Right atrium auricular region (tissue), 2 donors: Measurements from ENCODE around the gene LGR6. TPM values are rescaled to one million over a fixed set of nuclear protein-coding genes. Genes with fewer than 3 reads are reported as not detected.
A peak's percentile ranks its signal among the peaks of the same experiment; 100 is the strongest.
"Not testable (repeated sequence)": the region's sequence is repeated elsewhere in the genome, so short reads cannot be mapped to it uniquely, and the experiment has no call there.

Source experiments
- DNase-seq: peaks from one replicate; pipeline ENCODE4 v3.0.0-alpha.2; 2019; ENCODE audit warnings: low spot score
- H3K27ac ChIP-seq, 2 donors: fragments of 200-600 bp; sonication (generic); 1 replicate in 1 of 2; 2 replicates in 1 of 2; pipeline ENCODE4 v1.5.1; 2016 to 2019
- H3K27me3 ChIP-seq, 2 donors: fragments of 200-600 bp; sonication (generic); one replicate each; pipeline versions ENCODE4 v1.5.1 to v1.6.0; 2017 to 2019
- H3K36me3 ChIP-seq: fragments of 200-600 bp; sonication (generic); one replicate; pipeline ENCODE4 v1.5.1; 2016
- H3K4me1 ChIP-seq, 2 donors: fragments of 200-600 bp; sonication (generic); one replicate each; pipeline versions ENCODE4 v1.5.1 to v1.6.0; 2017 to 2019
- H3K4me3 ChIP-seq, 2 donors: fragments of 200-600 bp; sonication (generic); 1 replicate in 1 of 2; 2 replicates in 1 of 2; pipeline ENCODE4 v1.5.1; 2017 to 2019; ENCODE audit warnings: mild to moderate bottlenecking in 1 of 2, moderate library complexity in 1 of 2
- H3K9me3 ChIP-seq, 2 donors: fragments of 200-600 bp; sonication (generic); one replicate each; pipeline ENCODE4 v1.5.1; 2019
- total RNA-seq, 2 donors: library from RNA; depleted of rRNA; stranded (reverse); fragments of >200 nt; gene quantifications; one replicate each; pipeline ENCODE4 v1.1.0, GENCODE V29; 2016
- TF ChIP-seq, protein P1 (sequence below), 2 donors: fragments of 200-600 bp; sonication (generic); IDR thresholded peaks; one replicate each; pipeline ENCODE4 v1.5.1; 2019; ENCODE audit warnings: antibody characterized with exemption in 2 of 2

The LGR6 gene
- total RNA-seq, 2 donors from 2014 or later: 5.5 to 17.0 TPM

GRCh38 chr1:202348509-202349205 lies 155.1 kb downstream of the LGR6 start, which contains the start of gene PPP1R12B:
Gene PPP1R12B, plus strand, starts transcription at chr1:202348699. Its CDS starts 153 bp downstream, at chr1:202348852.
- H3K27me3 ChIP-seq: no peaks in the 10 kb centered on the region
- H3K27ac ChIP-seq: peak within 1 kb of the TSS; percentile 89 to 94
- peak within 1 kb of the TSS; percentile 88 to 97 for H3K4me3 ChIP-seq
- H3K4me1 ChIP-seq: peaks cover 0 to 18% of the 10 kb centered on the region in 2 donors
- TF ChIP-seq, protein P1, sequence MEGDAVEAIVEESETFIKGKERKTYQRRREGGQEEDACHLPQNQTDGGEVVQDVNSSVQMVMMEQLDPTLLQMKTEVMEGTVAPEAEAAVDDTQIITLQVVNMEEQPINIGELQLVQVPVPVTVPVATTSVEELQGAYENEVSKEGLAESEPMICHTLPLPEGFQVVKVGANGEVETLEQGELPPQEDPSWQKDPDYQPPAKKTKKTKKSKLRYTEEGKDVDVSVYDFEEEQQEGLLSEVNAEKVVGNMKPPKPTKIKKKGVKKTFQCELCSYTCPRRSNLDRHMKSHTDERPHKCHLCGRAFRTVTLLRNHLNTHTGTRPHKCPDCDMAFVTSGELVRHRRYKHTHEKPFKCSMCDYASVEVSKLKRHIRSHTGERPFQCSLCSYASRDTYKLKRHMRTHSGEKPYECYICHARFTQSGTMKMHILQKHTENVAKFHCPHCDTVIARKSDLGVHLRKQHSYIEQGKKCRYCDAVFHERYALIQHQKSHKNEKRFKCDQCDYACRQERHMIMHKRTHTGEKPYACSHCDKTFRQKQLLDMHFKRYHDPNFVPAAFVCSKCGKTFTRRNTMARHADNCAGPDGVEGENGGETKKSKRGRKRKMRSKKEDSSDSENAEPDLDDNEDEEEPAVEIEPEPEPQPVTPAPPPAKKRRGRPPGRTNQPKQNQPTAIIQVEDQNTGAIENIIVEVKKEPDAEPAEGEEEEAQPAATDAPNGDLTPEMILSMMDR (IDR thresholded peaks at IDR 0.05): peak in 1 of 2 donors; percentile 10
- H3K36me3 ChIP-seq: no peaks in the 10 kb centered on the region
- no peaks in the 10 kb centered on the region for H3K9me3 ChIP-seq
- DNase-seq: peak; percentile 99

GRCh38 chr1:202349206-202349928 lies 155.8 kb downstream of the LGR6 start:
- H3K27me3 ChIP-seq: no peaks in the 10 kb centered on the region

DNA sequence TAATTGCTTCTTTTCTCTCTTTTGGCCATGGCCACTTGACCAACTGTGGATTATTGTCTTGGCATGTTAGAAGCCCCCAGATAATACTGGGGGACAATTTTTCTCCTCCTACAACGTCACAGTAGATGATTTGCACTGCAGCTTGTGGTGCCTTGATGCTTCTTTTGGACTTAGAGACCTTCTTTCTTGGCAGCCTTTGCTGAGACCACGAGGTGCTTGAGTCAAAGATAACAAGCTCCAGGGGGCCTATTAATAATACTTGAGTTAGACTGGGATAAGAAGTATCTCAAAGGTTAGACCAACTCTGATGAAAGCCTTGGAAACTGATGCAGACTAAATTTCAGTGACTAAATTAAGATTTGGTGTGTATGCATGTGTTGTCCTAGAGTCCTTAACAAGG lies 158.1 kb downstream of the LGR6 start:
- no peaks in the 10 kb centered on the region for H3K36me3 ChIP-seq
- H3K9me3 ChIP-seq: no peaks in the 10 kb centered on the region
- H3K4me1 ChIP-seq: peaks cover 0 to 18% of the 10 kb centered on the region in 2 donors
- no peak for DNase-seq
- H3K27ac ChIP-seq: peak overlapping the region in 1 of 2 donors; percentile 62
- TF ChIP-seq, protein P1 (IDR thresholded peaks at IDR 0.05): no peak
- no peaks in the 10 kb centered on the region for H3K27me3 ChIP-seq
- H3K4me3 ChIP-seq: no peak overlapping the region

More at GRCh38 chr1:202349206-202349928, 155.8 kb downstream of the LGR6 start:
- TF ChIP-seq, protein P1 (IDR thresholded peaks at IDR 0.05): no peak
- DNase-seq: peak; percentile 65
- Histone ChIP-seq H3K36me3 (no peaks in the 10 kb centered on the region), H3K4me1 (peaks cover 0 to 18% of the 10 kb centered on the region in 2 donors), H3K9me3 (no peaks in the 10 kb centered on the region), H3K27ac (peak overlapping the region; percentile 89 to 94), H3K4me3 (peak overlapping the region; percentile 88 to 97)

- not testable (repeated sequence) for H3K36me3 ChIP-seq, H3K4me3 ChIP-seq, H3K9me3 ChIP-seq, DNase-seq, H3K27me3 ChIP-seq
- Histone ChIP-seq H3K4me1 (peaks cover 0 to 23% of the 10 kb centered on the region in 2 donors), H3K27ac (peak overlapping the region in 1 of 2 donors; percentile 62)
These were observed 159.1 kb downstream of the LGR6 start for GRCh38 chr1:202352583-202353197.

DNA sequence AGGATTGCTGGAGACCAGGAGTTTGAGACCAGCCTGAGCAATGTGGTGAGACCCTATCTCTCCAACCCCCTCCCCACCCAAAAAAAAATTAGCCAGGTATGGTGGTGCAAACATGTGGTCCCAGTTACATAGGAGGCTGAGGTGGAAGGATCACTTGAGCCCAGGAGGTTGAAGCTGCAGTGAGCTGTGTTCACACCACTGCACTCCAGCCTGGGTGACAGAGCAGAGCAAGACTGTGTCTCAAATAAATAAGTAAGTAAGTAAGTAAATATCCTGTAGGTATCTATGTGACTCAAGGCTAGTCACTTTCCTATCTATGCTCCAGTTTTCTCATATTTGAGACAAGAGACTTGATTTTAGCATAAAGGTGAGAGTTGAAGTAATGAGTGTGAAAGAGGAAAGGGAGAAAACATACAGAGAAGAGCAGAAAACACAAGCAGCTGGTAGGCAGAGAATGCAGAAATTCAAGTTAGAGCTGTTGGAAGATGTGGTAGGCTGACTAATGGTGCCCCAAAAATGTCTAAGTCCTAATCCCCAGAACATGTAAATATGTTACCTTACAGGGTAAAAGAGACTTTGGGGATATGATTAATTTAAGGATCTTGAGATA lies 162.4 kb downstream of the LGR6 start:
- no peaks in the 10 kb centered on the region for H3K9me3 ChIP-seq
- DNase-seq: no peak
- no peaks in the 10 kb centered on the region for H3K27me3 ChIP-seq
- no peak overlapping the region for H3K4me3 ChIP-seq
- no peaks in the 10 kb centered on the region for H3K36me3 ChIP-seq
- H3K27ac ChIP-seq: no peak overlapping the region
- H3K4me1 ChIP-seq: peaks cover 0 to 18% of the 10 kb centered on the region in 2 donors
- TF ChIP-seq, protein P1 (IDR thresholded peaks at IDR 0.05): no peak
